Nephron (organoid): ENCODE data around the gene SH3RF3.

Experiments
- H3K27ac Mint-ChIP-seq, 3 experiments: 2 replicates each; pipeline ENCODE4 v1.8.0; 2020; ENCODE audit warnings: mixed read lengths in 3 of 3, mild to moderate bottlenecking in 2 of 3, moderate library complexity in 1 of 3
- H3K27me3 Mint-ChIP-seq: 2 replicates; pipeline ENCODE4 v1.8.0; 2021; ENCODE audit warnings: low read depth, mild to moderate bottlenecking, moderate library complexity, mixed read lengths
- H3K36me3 Mint-ChIP-seq: 2 replicates; pipeline ENCODE4 v1.8.0; 2020; ENCODE audit warnings: low read depth, mixed read lengths
- H3K4me1 Mint-ChIP-seq: 2 replicates; pipeline ENCODE4 v1.8.0; 2020; ENCODE audit warnings: mixed read lengths
- H3K4me3 Mint-ChIP-seq, 3 experiments: 2 replicates each; pipeline ENCODE4 v1.8.0; 2020; ENCODE audit warnings: mild to moderate bottlenecking in 3 of 3, mixed read lengths in 3 of 3, moderate library complexity in 2 of 3
- H3K9me3 Mint-ChIP-seq: 2 replicates; pipeline ENCODE4 v1.8.0; 2020; ENCODE audit warnings: mixed read lengths
- TF ChIP-seq, protein P1 (sequence below), 3 experiments: fragments of 200-600 bp; sonication (generic); IDR thresholded peaks; one replicate each; pipeline ENCODE4 v1.5.0; 2021; ENCODE audit warnings: antibody characterized with exemption in 3 of 3; ENCODE audit not compliant: unreplicated experiment in 3 of 3

Gene SH3RF3

GRCh38 chr2:109205447-109205846, 76.4 kb downstream of the SH3RF3 start:
- TF ChIP-seq, protein P1, sequence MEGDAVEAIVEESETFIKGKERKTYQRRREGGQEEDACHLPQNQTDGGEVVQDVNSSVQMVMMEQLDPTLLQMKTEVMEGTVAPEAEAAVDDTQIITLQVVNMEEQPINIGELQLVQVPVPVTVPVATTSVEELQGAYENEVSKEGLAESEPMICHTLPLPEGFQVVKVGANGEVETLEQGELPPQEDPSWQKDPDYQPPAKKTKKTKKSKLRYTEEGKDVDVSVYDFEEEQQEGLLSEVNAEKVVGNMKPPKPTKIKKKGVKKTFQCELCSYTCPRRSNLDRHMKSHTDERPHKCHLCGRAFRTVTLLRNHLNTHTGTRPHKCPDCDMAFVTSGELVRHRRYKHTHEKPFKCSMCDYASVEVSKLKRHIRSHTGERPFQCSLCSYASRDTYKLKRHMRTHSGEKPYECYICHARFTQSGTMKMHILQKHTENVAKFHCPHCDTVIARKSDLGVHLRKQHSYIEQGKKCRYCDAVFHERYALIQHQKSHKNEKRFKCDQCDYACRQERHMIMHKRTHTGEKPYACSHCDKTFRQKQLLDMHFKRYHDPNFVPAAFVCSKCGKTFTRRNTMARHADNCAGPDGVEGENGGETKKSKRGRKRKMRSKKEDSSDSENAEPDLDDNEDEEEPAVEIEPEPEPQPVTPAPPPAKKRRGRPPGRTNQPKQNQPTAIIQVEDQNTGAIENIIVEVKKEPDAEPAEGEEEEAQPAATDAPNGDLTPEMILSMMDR (IDR thresholded peaks at IDR 0.05; ENCODE audit: unreplicated experiment in 3 of 3): no peak
- peaks cover 30% of the 10 kb centered on the region for H3K4me1 Mint-ChIP-seq
- peaks cover 26% of the 10 kb centered on the region for H3K27me3 Mint-ChIP-seq
- no peaks in the 10 kb centered on the region for H3K36me3 Mint-ChIP-seq
- H3K4me3 Mint-ChIP-seq: no peak overlapping the region
- H3K9me3 Mint-ChIP-seq: no peaks in the 10 kb centered on the region
- no peak overlapping the region for H3K27ac Mint-ChIP-seq

DNA sequence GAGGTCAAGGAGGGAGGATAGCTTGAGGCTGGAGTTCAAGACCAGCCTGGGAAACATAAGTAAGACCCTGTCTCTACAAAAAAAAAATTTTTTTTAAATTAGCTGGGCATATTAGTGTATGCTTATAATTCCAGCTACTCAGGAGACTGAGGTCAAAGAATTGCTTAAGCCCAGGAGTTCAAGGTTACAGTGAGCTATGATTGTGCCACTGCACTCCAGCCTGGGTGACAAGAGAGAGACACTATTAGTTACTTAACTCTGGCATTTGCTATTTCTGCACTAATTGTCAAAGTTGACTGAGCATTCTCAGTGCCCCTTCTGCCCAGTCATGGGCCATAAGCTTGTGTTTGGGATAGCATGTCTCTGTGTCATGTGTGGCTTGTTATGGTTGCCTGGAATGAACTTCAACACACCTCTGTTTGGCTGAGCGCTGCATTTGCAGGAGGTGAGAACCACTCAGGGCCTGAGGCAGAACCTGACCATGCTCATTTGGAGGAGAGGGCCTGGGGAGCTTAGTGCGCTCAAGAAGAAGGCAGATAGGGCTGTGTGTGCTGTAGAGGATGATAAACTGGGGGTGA, 77.7 kb downstream of the SH3RF3 start:
- H3K27me3 Mint-ChIP-seq: peaks cover 23% of the 10 kb centered on the region
- no peaks in the 10 kb centered on the region for H3K36me3 Mint-ChIP-seq
- H3K4me1 Mint-ChIP-seq: peaks cover 32% of the 10 kb centered on the region
- H3K4me3 Mint-ChIP-seq: no peak overlapping the region
- H3K27ac Mint-ChIP-seq: no peak overlapping the region
- no peaks in the 10 kb centered on the region for H3K9me3 Mint-ChIP-seq
- TF ChIP-seq, protein P1 (IDR thresholded peaks at IDR 0.05; ENCODE audit: unreplicated experiment in 3 of 3): no peak

- Mint-ChIP-seq H3K9me3 (no peaks in the 10 kb centered on the region), H3K4me3 (no peak overlapping the region), H3K4me1 (peaks cover 27% of the 10 kb centered on the region), H3K27ac (no peak overlapping the region), H3K36me3 (no peaks in the 10 kb centered on the region), H3K27me3 (peaks cover 26% of the 10 kb centered on the region)
- TF ChIP-seq, protein P1 (IDR thresholded peaks at IDR 0.05; ENCODE audit: unreplicated experiment in 3 of 3): no peak
Observed at GRCh38 chr2:109207176-109207575, 78.2 kb downstream of the SH3RF3 start.

DNA sequence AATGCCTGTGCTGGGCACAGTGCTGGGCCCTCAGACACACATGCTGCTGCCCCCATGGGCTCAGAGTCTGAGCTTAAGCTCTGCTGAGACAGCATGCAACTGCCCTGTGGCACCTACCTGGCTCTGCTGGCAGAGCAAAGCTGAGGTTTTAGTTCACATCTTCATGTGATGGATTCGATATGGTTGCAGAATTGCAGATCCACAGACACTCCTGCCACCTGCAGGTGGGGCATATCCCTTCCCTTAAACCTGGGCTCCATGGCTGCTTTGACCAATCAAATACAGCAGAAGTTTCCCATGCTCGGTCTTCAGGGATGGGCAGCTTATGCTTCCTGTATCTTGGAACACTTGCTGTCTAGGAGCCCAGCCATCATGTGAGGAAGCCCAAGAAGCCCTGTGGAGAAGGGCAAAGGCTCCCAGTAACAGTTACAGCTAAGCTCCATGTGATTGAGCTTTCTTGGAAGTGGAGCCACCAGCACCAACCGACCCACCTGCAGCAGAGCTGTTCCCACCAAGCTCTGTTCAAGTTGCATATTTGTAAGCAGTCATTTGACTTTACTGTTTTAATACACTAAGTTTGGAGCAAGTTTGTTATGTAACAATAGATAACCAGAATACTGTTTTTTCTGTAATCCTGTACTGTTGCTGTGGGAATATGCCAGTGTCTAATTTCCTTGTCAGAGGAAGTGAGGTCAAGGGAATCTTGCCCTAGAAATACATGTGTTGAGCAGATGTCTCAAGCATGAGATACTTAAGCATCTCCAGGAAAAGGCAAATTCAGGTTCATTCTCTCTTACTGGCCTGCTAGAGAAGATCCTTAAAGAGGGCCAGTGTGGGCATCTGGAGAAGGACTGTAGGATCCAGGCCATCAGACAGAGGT, 79.3 kb downstream of the SH3RF3 start:
- H3K36me3 Mint-ChIP-seq: no peaks in the 10 kb centered on the region
- H3K4me3 Mint-ChIP-seq: no peak overlapping the region
- H3K27ac Mint-ChIP-seq: no peak overlapping the region
- H3K9me3 Mint-ChIP-seq: no peaks in the 10 kb centered on the region
- TF ChIP-seq, protein P1 (IDR thresholded peaks at IDR 0.05; ENCODE audit: unreplicated experiment in 3 of 3): no peak
- H3K27me3 Mint-ChIP-seq: peaks cover 30% of the 10 kb centered on the region
- H3K4me1 Mint-ChIP-seq: peaks cover 22% of the 10 kb centered on the region

GRCh38 chr2:109208951-109209335, 79.9 kb downstream of the SH3RF3 start:
- no peaks in the 10 kb centered on the region for H3K9me3 Mint-ChIP-seq
- no peak overlapping the region for H3K4me3 Mint-ChIP-seq
- H3K27me3 Mint-ChIP-seq: peaks cover 32% of the 10 kb centered on the region
- TF ChIP-seq, protein P1 (IDR thresholded peaks at IDR 0.05; ENCODE audit: unreplicated experiment in 3 of 3): no peak
- H3K4me1 Mint-ChIP-seq: peaks cover 22% of the 10 kb centered on the region
- H3K27ac Mint-ChIP-seq: no peak overlapping the region
- H3K36me3 Mint-ChIP-seq: no peaks in the 10 kb centered on the region
